NCI-H1092 treated with DMSO at 0.1 percent for 48 hours (cell line): Measurements from ENCODE around the gene TTC9.

Experiments used
- DNase-seq: peaks from one replicate; lab custom pipeline; 2025; lab: John Stamatoyannopoulos, UW

Gene TTC9

GRCh38 chr14:70716483-70716882, 74.8 kb downstream of the TTC9 start:
- no peak for DNase-seq

- no peak for DNase-seq
Measured at GRCh38 chr14:70716958-70717357, 75.2 kb downstream of the TTC9 start.

- no peak for DNase-seq
Measured at GRCh38 chr14:70718383-70719118, 76.8 kb downstream of the TTC9 start.

GRCh38 chr14:70721542-70721941, 79.8 kb downstream of the TTC9 start:
- no peak for DNase-seq

- DNase-seq, result no peak
Measured at GRCh38 chr14:70722418-70722817, 80.7 kb downstream of the TTC9 start.

- DNase-seq, result no peak
Measured at GRCh38 chr14:70723276-70723675, 81.6 kb downstream of the TTC9 start.

GRCh38 chr14:70724110-70724509, 82.4 kb downstream of the TTC9 start:
- DNase-seq, result no peak

- no peak for DNase-seq
Measured at GRCh38 chr14:70724944-70725343, 83.2 kb downstream of the TTC9 start.
